Nephron (organoid): Measurements from ENCODE around the gene ADARB1.

Experiments used
- H3K27ac Mint-ChIP-seq, 3 experiments: 2 replicates each; pipeline ENCODE4 v1.8.0; 2020; ENCODE audit warnings: mixed read lengths in 3 of 3, mild to moderate bottlenecking in 2 of 3, moderate library complexity in 1 of 3
- H3K27me3 Mint-ChIP-seq: 2 replicates; pipeline ENCODE4 v1.8.0; 2021; ENCODE audit warnings: low read depth, mild to moderate bottlenecking, moderate library complexity, mixed read lengths
- H3K36me3 Mint-ChIP-seq: 2 replicates; pipeline ENCODE4 v1.8.0; 2020; ENCODE audit warnings: low read depth, mixed read lengths
- H3K4me1 Mint-ChIP-seq: 2 replicates; pipeline ENCODE4 v1.8.0; 2020; ENCODE audit warnings: mixed read lengths
- H3K4me3 Mint-ChIP-seq, 3 experiments: 2 replicates each; pipeline ENCODE4 v1.8.0; 2020; ENCODE audit warnings: mild to moderate bottlenecking in 3 of 3, mixed read lengths in 3 of 3, moderate library complexity in 2 of 3
- H3K9me3 Mint-ChIP-seq: 2 replicates; pipeline ENCODE4 v1.8.0; 2020; ENCODE audit warnings: mixed read lengths
- CTCF ChIP-seq, 3 experiments: fragments of 200-600 bp; sonication (generic); IDR thresholded peaks; one replicate each; pipeline ENCODE4 v1.5.0; 2021; ENCODE audit warnings: antibody characterized with exemption in 3 of 3; ENCODE audit not compliant: unreplicated experiment in 3 of 3

The ADARB1 gene

GRCh38 chr21:45211661-45212060 is 137.3 kb downstream of the ADARB1 start:
- Mint-ChIP-seq H3K36me3 (peaks cover 26% of the 10 kb centered on the region), H3K4me3 (no peak overlapping the region), H3K27ac (peak overlapping the region; percentile 44 to 65 (median 64)), H3K9me3 (peaks cover 13% of the 10 kb centered on the region), H3K4me1 (no peaks in the 10 kb centered on the region), H3K27me3 (no peaks in the 10 kb centered on the region)
- no peak for TF ChIP-seq CTCF (IDR thresholded peaks at IDR 0.05; ENCODE audit: unreplicated experiment in 3 of 3)

GRCh38 chr21:45213392-45213791 is 139.0 kb downstream of the ADARB1 start:
- no peak overlapping the region for H3K27ac Mint-ChIP-seq
- no peaks in the 10 kb centered on the region for H3K27me3 Mint-ChIP-seq
- TF ChIP-seq CTCF (IDR thresholded peaks at IDR 0.05; ENCODE audit: unreplicated experiment in 3 of 3) = no peak
- peaks cover 29% of the 10 kb centered on the region for H3K9me3 Mint-ChIP-seq
- H3K36me3 Mint-ChIP-seq = peaks cover 41% of the 10 kb centered on the region
- H3K4me1 Mint-ChIP-seq = no peaks in the 10 kb centered on the region
- no peak overlapping the region for H3K4me3 Mint-ChIP-seq

DNA sequence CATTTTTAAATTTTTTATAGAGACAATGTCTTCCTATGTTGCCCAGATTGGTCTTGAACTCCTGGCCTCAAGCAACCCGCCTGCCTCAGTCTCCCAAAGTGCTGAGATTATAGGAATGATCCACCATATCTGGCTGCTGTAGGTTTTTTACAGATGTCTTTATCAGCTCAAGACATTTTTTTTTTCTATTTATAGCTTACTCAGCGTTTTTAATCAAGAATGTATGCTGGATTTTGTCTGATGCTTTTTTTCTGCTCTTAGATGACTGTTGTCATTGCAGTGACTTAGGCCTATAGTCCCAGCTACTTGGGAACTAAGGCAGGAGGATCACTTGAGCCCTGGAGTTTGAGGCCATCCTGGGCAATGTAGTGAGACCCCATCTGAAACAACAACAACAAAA is 140.8 kb downstream of the ADARB1 start:
- no peak overlapping the region for H3K4me3 Mint-ChIP-seq
- H3K27me3 Mint-ChIP-seq = no peaks in the 10 kb centered on the region
- peaks cover 32% of the 10 kb centered on the region for H3K9me3 Mint-ChIP-seq
- H3K36me3 Mint-ChIP-seq = peaks cover 38% of the 10 kb centered on the region
- TF ChIP-seq CTCF (IDR thresholded peaks at IDR 0.05; ENCODE audit: unreplicated experiment in 3 of 3) = no peak
- H3K4me1 Mint-ChIP-seq = no peaks in the 10 kb centered on the region
- no peak overlapping the region for H3K27ac Mint-ChIP-seq

DNA sequence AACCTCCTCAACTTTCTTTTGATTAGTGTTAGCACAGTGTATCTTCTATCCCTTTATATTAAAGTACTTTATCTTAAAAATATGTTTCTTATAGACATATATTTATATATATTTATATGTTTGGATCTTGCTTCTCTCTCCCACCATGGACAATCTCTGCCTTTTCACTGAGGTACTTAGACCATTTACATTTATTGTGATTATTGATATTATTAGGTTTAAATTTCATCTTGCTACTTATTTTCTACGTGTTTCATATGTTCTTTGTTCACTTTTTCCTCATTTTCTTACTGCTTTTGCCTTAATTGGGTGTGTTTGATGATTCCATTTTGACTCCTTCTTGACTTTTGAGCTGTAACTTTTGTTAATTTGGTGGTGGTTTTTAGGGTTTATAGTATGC is 142.6 kb downstream of the ADARB1 start:
- no peak overlapping the region for H3K4me3 Mint-ChIP-seq
- H3K36me3 Mint-ChIP-seq = peaks cover 45% of the 10 kb centered on the region
- no peaks in the 10 kb centered on the region for H3K4me1 Mint-ChIP-seq
- H3K27ac Mint-ChIP-seq = no peak overlapping the region
- TF ChIP-seq CTCF (IDR thresholded peaks at IDR 0.05; ENCODE audit: unreplicated experiment in 3 of 3) = no peak
- H3K27me3 Mint-ChIP-seq = no peaks in the 10 kb centered on the region
- H3K9me3 Mint-ChIP-seq = peaks cover 32% of the 10 kb centered on the region

DNA sequence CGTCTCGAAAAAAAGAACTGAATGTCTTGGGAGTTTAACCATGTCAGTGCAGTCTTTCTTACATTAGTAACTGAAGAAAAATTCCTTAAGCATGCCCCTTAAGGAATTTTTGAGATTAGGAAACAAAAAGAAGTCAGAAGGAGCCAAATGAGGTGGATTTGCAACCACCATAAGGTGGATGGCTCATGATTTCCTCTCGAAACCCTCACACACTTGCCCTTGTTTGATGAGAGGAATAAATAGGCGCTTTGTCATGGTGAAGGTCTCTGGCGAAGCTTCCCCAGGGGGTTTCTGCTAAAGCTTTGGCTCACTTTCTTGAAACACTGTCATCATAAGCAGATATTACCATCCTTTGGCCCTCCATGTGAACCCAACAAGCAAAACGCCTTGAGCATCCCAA is 145.1 kb downstream of the ADARB1 start:
- no peak for TF ChIP-seq CTCF (IDR thresholded peaks at IDR 0.05; ENCODE audit: unreplicated experiment in 3 of 3)
- H3K36me3 Mint-ChIP-seq = peaks cover 44% of the 10 kb centered on the region
- no peak overlapping the region for H3K4me3 Mint-ChIP-seq
- H3K4me1 Mint-ChIP-seq = no peaks in the 10 kb centered on the region
- no peaks in the 10 kb centered on the region for H3K27me3 Mint-ChIP-seq
- H3K27ac Mint-ChIP-seq = no peak overlapping the region
- peaks cover 31% of the 10 kb centered on the region for H3K9me3 Mint-ChIP-seq

DNA sequence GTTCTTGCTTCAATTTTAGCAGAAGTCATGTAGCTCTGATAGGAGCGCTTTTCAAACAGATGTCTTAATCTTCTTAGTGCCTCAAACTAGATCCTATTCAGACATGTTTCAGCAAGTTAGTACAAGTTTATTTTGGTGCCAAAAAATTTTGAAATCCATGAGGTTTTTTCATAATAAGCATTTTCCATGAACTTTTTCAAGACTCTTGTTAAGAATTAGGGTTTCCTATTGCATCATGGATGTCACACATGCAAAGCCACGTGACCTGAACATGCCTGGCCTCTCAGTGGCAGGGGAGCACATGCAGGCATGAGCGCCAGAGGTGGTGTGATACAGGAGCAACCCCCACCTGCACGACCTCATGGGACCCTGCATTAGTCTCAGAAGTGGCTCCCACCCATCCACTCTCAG is 145.7 kb downstream of the ADARB1 start:
- TF ChIP-seq CTCF (IDR thresholded peaks at IDR 0.05; ENCODE audit: unreplicated experiment in 3 of 3) = no peak
- Mint-ChIP-seq H3K4me3 (no peak overlapping the region), H3K4me1 (no peaks in the 10 kb centered on the region), H3K27ac (no peak overlapping the region), H3K36me3 (peaks cover 40% of the 10 kb centered on the region), H3K9me3 (peaks cover 28% of the 10 kb centered on the region), H3K27me3 (no peaks in the 10 kb centered on the region)
